Transverse colon (tissue), 4 donors: ENCODE data around the gene ARHGAP24. TPM values are rescaled to one million over a fixed set of nuclear protein-coding genes. Genes with fewer than 3 reads are reported as not detected.

Source experiments
- DNase-seq: peaks from one replicate; pipeline ENCODE4 v3.0.0-alpha.2; 2019
- H3K27ac ChIP-seq, 4 donors: fragments of 200-600 bp; sonication (generic); 2 replicates each; pipeline ENCODE4 v1.5.1; 2016 to 2018; ENCODE audit warnings: inconsistent platforms in 4 of 4
- H3K27me3 ChIP-seq: fragments of 200-600 bp; sonication (generic); 2 replicates; pipeline ENCODE4 v1.5.1; 2017; ENCODE audit warnings: inconsistent platforms
- H3K36me3 ChIP-seq, 4 donors: fragments of 200-600 bp; sonication (generic); 2 replicates each; pipeline ENCODE4 v1.5.1; 2017 to 2019; ENCODE audit warnings: inconsistent platforms in 4 of 4
- H3K4me1 ChIP-seq, 4 donors: fragments of 200-600 bp; sonication (generic); 2 replicates each; pipeline ENCODE4 v1.5.1; 2017 to 2020; ENCODE audit warnings: inconsistent platforms in 4 of 4
- H3K4me3 ChIP-seq, 4 donors: fragments of 200-600 bp; sonication (generic); 1 replicate in 1 of 4; 2 replicates in 3 of 4; pipeline versions ENCODE4 v1.5.1 to v1.6.1; 2017 to 2019; ENCODE audit warnings: inconsistent platforms in 4 of 4
- H3K9me3 ChIP-seq, 2 donors: fragments of 200-600 bp; sonication (generic); 2 replicates each; pipeline ENCODE4 v1.5.1; 2017 to 2019; ENCODE audit warnings: inconsistent platforms in 2 of 2
- EP300 ChIP-seq: sonication (generic); formaldehyde crosslinking; IDR thresholded peaks from one replicate; pipeline ENCODE4 v1.6.1; 2017; ENCODE audit warnings: antibody characterized with exemption, low read depth
- POLR2A ChIP-seq: fragments of 450-650 bp; IDR thresholded peaks from one replicate; pipeline ENCODE4 v1.6.1; 2016; ENCODE audit warnings: antibody characterized with exemption, mild to moderate bottlenecking, moderate library complexity
- POLR2AphosphoS5 ChIP-seq, 3 donors: sonication (generic); formaldehyde crosslinking; IDR thresholded peaks; one replicate each; pipeline ENCODE4 v1.6.1; 2016; ENCODE audit warnings: antibody characterized with exemption in 3 of 3
- WGBS, 2 donors: methylation state at CpG; one replicate each; pipeline ENCODE4 v1.1.5; 2018; ENCODE audit warnings: low coverage in 1 of 2; 5-methylcytosine and 5-hydroxymethylcytosine counted together
- in situ Hi-C, 4 donors: fragments of 200-750 bp; cut with MboI; loops; one replicate each; pipeline versions ENCODE4 v1.15.0 to v1.15.1; 2017; ENCODE audit warnings: low sequenced_read_pairs in 3 of 4, low pct_ligation_motif_present in 1 of 4, low pct_unique_long_range_greater_than_20kb in 1 of 4
- intact Hi-C: fragments of 100-400 bp; cut with DNase I; formaldehyde crosslinking; loops from one replicate; pipeline ENCODE4 v1.15.1; 2023; ENCODE audit warnings: low total_unique reads
- total RNA-seq, 4 donors: library from RNA; depleted of rRNA; stranded (reverse); fragments of >200 nt; gene quantifications; one replicate each; pipeline ENCODE4 v1.1.0, GENCODE V29; 2016
- TF ChIP-seq, protein P1 (sequence below), 5 experiments: fragments of 200-600 bp in 3 of 5; fragments of 450-650 bp in 2 of 5; sonication (generic) in 3 of 5; IDR thresholded peaks; 1 replicate in 2 of 5; 2 replicates in 3 of 5; pipeline ENCODE4 v1.5.1; 2016 to 2017; ENCODE audit warnings: antibody characterized with exemption in 5 of 5, inconsistent platforms in 3 of 5, mild to moderate bottlenecking in 2 of 5, moderate library complexity in 1 of 5

ARHGAP24 gene
- total RNA-seq, 4 donors from 2014 or later: 4.2 to 32.0 (median 12.6) TPM

DNA sequence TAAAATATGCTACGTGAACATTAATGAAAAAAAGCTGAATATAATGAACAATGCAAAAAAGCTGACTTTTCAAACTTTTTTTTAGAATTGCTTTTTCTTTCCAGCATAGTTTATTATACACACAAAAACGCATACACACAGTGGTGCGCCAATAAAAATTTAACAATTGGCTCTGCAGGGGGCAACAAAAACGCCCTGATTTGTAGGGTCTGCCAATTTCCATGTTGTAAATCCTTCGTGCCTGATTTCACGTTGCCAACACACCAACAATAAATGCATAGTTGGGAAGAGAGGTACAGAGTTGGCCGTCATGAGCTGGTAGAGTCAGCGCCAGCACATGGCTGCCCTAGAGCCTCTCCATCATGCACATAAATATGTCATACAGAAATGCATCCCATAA is 551.8 kb downstream of the ARHGAP24 start:
- H3K27ac ChIP-seq: no peak overlapping the region
- in situ Hi-C loops: no loop called here
- intact Hi-C loops: no loop called here
- no peaks in the 10 kb centered on the region for H3K36me3 ChIP-seq
- TF ChIP-seq POLR2A (no peak), POLR2AphosphoS5 (IDR thresholded peaks at IDR 0.05) (no peak), EP300 (no peak)
- TF ChIP-seq, protein P1, sequence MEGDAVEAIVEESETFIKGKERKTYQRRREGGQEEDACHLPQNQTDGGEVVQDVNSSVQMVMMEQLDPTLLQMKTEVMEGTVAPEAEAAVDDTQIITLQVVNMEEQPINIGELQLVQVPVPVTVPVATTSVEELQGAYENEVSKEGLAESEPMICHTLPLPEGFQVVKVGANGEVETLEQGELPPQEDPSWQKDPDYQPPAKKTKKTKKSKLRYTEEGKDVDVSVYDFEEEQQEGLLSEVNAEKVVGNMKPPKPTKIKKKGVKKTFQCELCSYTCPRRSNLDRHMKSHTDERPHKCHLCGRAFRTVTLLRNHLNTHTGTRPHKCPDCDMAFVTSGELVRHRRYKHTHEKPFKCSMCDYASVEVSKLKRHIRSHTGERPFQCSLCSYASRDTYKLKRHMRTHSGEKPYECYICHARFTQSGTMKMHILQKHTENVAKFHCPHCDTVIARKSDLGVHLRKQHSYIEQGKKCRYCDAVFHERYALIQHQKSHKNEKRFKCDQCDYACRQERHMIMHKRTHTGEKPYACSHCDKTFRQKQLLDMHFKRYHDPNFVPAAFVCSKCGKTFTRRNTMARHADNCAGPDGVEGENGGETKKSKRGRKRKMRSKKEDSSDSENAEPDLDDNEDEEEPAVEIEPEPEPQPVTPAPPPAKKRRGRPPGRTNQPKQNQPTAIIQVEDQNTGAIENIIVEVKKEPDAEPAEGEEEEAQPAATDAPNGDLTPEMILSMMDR (IDR thresholded peaks at IDR 0.05): no peak
- H3K4me1 ChIP-seq: no peaks in the 10 kb centered on the region
- no peak overlapping the region for H3K4me3 ChIP-seq
- no peaks in the 10 kb centered on the region for H3K27me3 ChIP-seq
- H3K9me3 ChIP-seq: no peaks in the 10 kb centered on the region
- no peak for DNase-seq
- WGBS, 2 donors: 82 to 84% methylated on average over 4 to 8 of the region's 8 CpGs

DNA sequence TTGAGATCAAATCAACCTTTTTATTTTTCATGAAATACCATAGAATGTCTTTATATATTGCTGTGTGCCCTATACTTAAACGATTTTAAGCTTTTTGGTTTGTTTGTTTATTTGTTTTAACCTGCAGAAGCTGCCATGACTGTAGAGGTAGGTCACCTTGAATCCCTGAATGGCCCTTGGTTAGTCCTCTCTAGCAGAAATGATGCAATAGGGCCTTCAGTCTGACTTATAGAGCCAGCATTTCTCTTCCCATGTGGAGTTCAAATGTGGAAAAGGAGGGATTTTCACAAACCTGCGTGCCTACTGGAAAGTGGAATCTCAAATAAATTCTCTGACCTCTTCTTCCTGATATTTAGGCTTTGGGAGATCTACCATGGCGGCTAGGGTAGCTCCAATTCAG is 557.0 kb downstream of the ARHGAP24 start:
- in situ Hi-C loops: no loop called here
- no peaks in the 10 kb centered on the region for H3K36me3 ChIP-seq
- intact Hi-C loops: no loop called here
- no peak for DNase-seq
- H3K4me3 ChIP-seq: no peak overlapping the region
- peaks cover 0 to 15% (median 2%) of the 10 kb centered on the region in 4 donors for H3K4me1 ChIP-seq
- H3K9me3 ChIP-seq: no peaks in the 10 kb centered on the region
- H3K27me3 ChIP-seq: no peaks in the 10 kb centered on the region
- TF ChIP-seq, protein P1 (IDR thresholded peaks at IDR 0.05): no peak
- TF ChIP-seq EP300 (no peak), POLR2A (no peak), POLR2AphosphoS5 (IDR thresholded peaks at IDR 0.05) (no peak)
- H3K27ac ChIP-seq: peak overlapping the region in 1 of 4 donors; percentile 54
- 75 to 83% methylated on average over 2 to 3 of the region's 3 CpGs for WGBS, 2 donors

- H3K4me3 ChIP-seq: no peak overlapping the region
- in situ Hi-C loops: no loop called here
- no peak for DNase-seq
- TF ChIP-seq, protein P1 (IDR thresholded peaks at IDR 0.05): no peak
- TF ChIP-seq POLR2A (no peak), EP300 (no peak), POLR2AphosphoS5 (IDR thresholded peaks at IDR 0.05) (no peak)
- H3K9me3 ChIP-seq: no peaks in the 10 kb centered on the region
- peak overlapping the region; percentile 47 to 67 (median 54) for H3K27ac ChIP-seq
- H3K36me3 ChIP-seq: no peaks in the 10 kb centered on the region
- H3K27me3 ChIP-seq: no peaks in the 10 kb centered on the region
- H3K4me1 ChIP-seq: peaks cover 0 to 15% (median 2%) of the 10 kb centered on the region in 4 donors
- intact Hi-C loops: no loop called here
- 45 to 60% methylated on average over 1 to 4 of the region's 4 CpGs for WGBS, 2 donors
Observed at GRCh38 chr4:86032476-86033022, 557.6 kb downstream of the ARHGAP24 start.

DNA sequence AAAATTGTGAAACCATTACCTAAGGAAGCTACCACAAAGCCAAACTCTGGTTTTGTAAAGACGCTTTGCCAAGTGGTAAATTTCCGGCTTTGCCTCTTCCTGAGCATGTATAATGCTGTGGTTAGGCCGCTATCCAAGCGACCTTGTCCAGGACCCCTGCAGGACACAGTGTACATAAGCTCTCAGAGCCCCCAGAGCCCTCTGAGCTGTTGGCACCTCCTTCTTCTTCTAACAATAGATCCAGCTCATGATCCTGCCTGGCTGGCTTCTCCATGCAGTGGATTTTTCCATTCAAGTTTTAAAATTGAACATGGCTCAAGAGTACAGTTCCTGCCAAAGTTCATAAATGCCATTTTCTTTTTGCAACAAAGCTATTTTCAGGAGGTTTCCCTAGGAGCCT is 558.2 kb downstream of the ARHGAP24 start:
- peak; percentile 9 for DNase-seq
- no peak overlapping the region for H3K4me3 ChIP-seq

More for the DNA sequence above, 558.2 kb downstream of the ARHGAP24 start:
- Histone ChIP-seq H3K27me3 (no peaks in the 10 kb centered on the region), H3K9me3 (no peaks in the 10 kb centered on the region), H3K36me3 (no peaks in the 10 kb centered on the region), H3K4me1 (peaks cover 0 to 15% (median 2%) of the 10 kb centered on the region in 4 donors), H3K27ac (peak overlapping the region; percentile 47 to 67 (median 54))
- intact Hi-C loops: no loop called here
- in situ Hi-C loops: no loop called here
- TF ChIP-seq, protein P1 (IDR thresholded peaks at IDR 0.05): no peak
- TF ChIP-seq EP300 (no peak), POLR2AphosphoS5 (IDR thresholded peaks at IDR 0.05) (no peak)
- 68% methylated on average over 4 of the region's 4 CpGs; no CpG with 5 or more reads in 1 of the 2 donors for WGBS, 2 donors
